ENCODE data around the gene DDX19B.
"Not testable (repeated sequence)": the region's sequence is repeated elsewhere in the genome, so short reads cannot be mapped to it uniquely, and the experiment has no call there.

Gene DDX19B

GRCh38 chr16:70364399-70364798, 65.4 kb downstream of the DDX19B start:
- no peak for DNase-seq

- not testable (repeated sequence) for DNase-seq
Observed at GRCh38 chr16:70370145-70370544, 71.2 kb downstream of the DDX19B start.

GRCh38 chr16:70370924-70371323, 71.9 kb downstream of the DDX19B start:
- no peak for DNase-seq

GRCh38 chr16:70372921-70373728, 74.1 kb downstream of the DDX19B start:
- no peak for DNase-seq

- no peak for DNase-seq
Observed at GRCh38 chr16:70374213-70374612, 75.2 kb downstream of the DDX19B start.

- no peak for DNase-seq
Observed at GRCh38 chr16:70375636-70376611, 76.9 kb downstream of the DDX19B start.

GRCh38 chr16:70377782-70378181, 78.8 kb downstream of the DDX19B start:
- DNase-seq, result no peak

- no peak for DNase-seq
Observed at GRCh38 chr16:70378869-70379493, 80.0 kb downstream of the DDX19B start.

- peak; percentile 82 for DNase-seq
Observed at GRCh38 chr16:70380248-70380918, 81.4 kb downstream of the DDX19B start.

GRCh38 chr16:70380919-70381603, 82.1 kb downstream of the DDX19B start:
- DNase-seq, result peak; percentile 92

- DNase-seq, result no peak
Observed at GRCh38 chr16:70381604-70382342, 82.8 kb downstream of the DDX19B start.

GRCh38 chr16:70383421-70383960, 84.5 kb downstream of the DDX19B start:
- no peak for DNase-seq
